Psoas muscle (tissue), 8 donors: ENCODE results near the gene MFNG. TPM values are rescaled to one million over a fixed set of nuclear protein-coding genes. Genes with fewer than 3 reads are reported as not detected.

Experiments
- ATAC-seq, 4 donors: fragments of 200-7000 bp; cut with Tn5 transposase; one replicate each; pipeline ENCODE4 v1.9.1; 2020; ENCODE audit warnings: moderate library complexity in 3 of 4, mild to moderate bottlenecking in 2 of 4
- DNase-seq, 2 donors: peaks; one replicate each; pipeline ENCODE4 v3.0.0-alpha.2; 2020
- H3K27ac ChIP-seq: fragments of 200-600 bp; one replicate; pipeline ENCODE4 v1.8.0; 2022
- H3K27me3 ChIP-seq, 3 donors: fragments of 200-600 bp in 1 of 3; one replicate each; pipeline versions ENCODE4 v1.6.1 to v1.8.0; 2013 to 2022; ENCODE audit warnings: low read length in 2 of 3, mild to moderate bottlenecking in 2 of 3, moderate library complexity in 1 of 3; ENCODE audit not compliant: insufficient read depth in 3 of 3
- H3K36me3 ChIP-seq, 2 donors: fragments of 200-600 bp in 1 of 2; one replicate each; pipeline versions ENCODE4 v1.6.1 to v1.8.0; 2013 to 2022; ENCODE audit warnings: low read depth in 1 of 2, mild to moderate bottlenecking in 1 of 2, moderate library complexity in 1 of 2; ENCODE audit not compliant: insufficient read depth in 1 of 2
- H3K4me1 ChIP-seq: fragments of 200-600 bp; one replicate; pipeline ENCODE4 v1.8.0; 2022
- H3K4me3 ChIP-seq: fragments of 200-600 bp; one replicate; pipeline ENCODE4 v1.8.0; 2022; ENCODE audit warnings: mild to moderate bottlenecking
- H3K9me3 ChIP-seq: fragments of 200-600 bp; one replicate; pipeline ENCODE4 v1.8.0; 2022
- CTCF ChIP-seq: fragments of 200-600 bp; IDR thresholded peaks from one replicate; pipeline ENCODE4 v1.8.0; 2022; ENCODE audit warnings: antibody characterized with exemption
- WGBS, 3 donors: extraction: QIAGEN DNeasy Blood & Tissue Kit; methylation state at CpG; one replicate each; pipeline versions ENCODE4 v1.1.6 to v1.1.7; 2013; 5-methylcytosine and 5-hydroxymethylcytosine counted together
- intact Hi-C, 2 donors: fragments of 100-400 bp; cut with DNase I; formaldehyde crosslinking; loops; one replicate each; pipeline versions ENCODE4 v1.11.0 to v1.14.2; 2022
- polyA plus RNA-seq, 3 donors: library from polyadenylated mRNA; stranded (reverse); fragments of 200-250 nt; gene quantifications; one replicate each; pipeline ENCODE4 v1.2.3, GENCODE V29; 2013
- total RNA-seq, 4 donors: library from RNA; stranded (reverse); fragmentation: NEBNext Ultra II Directional in 2 of 4; extraction: Animal tissue kit (Norgen Biotek cat#: 25700) in 2 of 4; gene quantifications; one replicate each; pipeline versions ENCODE4 v1.2.1 to v1.2.4, GENCODE V29; 2021 to 2023
- donor health status: healthy with polysubstance abuse.
- donor health status: DM: no; HTN: no; CAD: no; lungs with moderate emphysema.
- donor health status: Bipolar disorder and iron deficiency.
- donor health status: healthy.
- donor health status: DM: yes; HTN: yes; CAD: no.
- donor health status: DM: no; HTN: no; CAD: no.
- donor health status: DM: no; HTN: no; CAD: no.
- donor health status: DM: yes; HTN: yes; CAD: no.

MFNG gene
- total and polyA plus RNA-seq, 7 donors: 4.3 to 9.6 (median 8.0) TPM

- Histone ChIP-seq H3K36me3 (no peaks in the 10 kb centered on the region), H3K4me3 (no peak overlapping the region), H3K9me3 (no peaks in the 10 kb centered on the region), H3K27ac (no peak overlapping the region), H3K4me1 (no peaks in the 10 kb centered on the region), H3K27me3 (peaks cover 0 to 47% (median 13%) of the 10 kb centered on the region in 3 donors)
- intact Hi-C loops: loop anchor here in 1 of 2 donors (5.0 kb wide), 1 partner anchor 138 kb away; no protein-coding TSS in a partner anchor
- DNase-seq: no peak
- WGBS, 3 donors: 39 to 44% (median 41%) methylated on average over 21 of the region's 21 CpGs
- no peak for TF ChIP-seq CTCF
- no peak for ATAC-seq
Observed at GRCh38 chr22:37454857-37455686, 31.1 kb downstream of the MFNG start.

DNA sequence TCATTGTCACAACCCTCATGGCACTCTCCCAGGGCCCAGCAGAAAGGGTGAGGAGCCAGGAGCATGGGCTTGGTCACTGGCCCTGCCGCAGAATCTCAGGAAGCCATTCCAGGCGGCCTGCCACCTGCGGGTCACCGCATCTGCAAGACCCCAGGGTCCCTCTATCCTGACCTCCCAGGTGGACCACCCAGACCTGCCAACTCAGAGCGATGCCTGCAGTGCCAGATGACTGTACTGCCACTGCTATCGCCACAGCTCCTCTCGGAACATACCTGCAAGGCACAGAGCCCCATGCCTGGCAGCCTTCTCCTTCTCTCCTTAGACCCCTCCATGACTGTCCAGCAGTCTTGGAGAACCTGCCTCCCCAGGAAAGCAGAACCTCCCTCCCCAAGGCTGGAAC, 32.5 kb downstream of the MFNG start:
- no peak for TF ChIP-seq CTCF
- no peak for DNase-seq
- H3K9me3 ChIP-seq: no peaks in the 10 kb centered on the region
- intact Hi-C loops: no loop called here
- no peak overlapping the region for H3K27ac ChIP-seq
- WGBS, 3 donors: 79 to 90% (median 84%) methylated on average over 7 of the region's 7 CpGs
- no peak for ATAC-seq
- peaks cover 0 to 47% (median 11%) of the 10 kb centered on the region in 3 donors for H3K27me3 ChIP-seq
- H3K4me1 ChIP-seq: no peaks in the 10 kb centered on the region
- H3K36me3 ChIP-seq: no peaks in the 10 kb centered on the region
- no peak overlapping the region for H3K4me3 ChIP-seq

DNA sequence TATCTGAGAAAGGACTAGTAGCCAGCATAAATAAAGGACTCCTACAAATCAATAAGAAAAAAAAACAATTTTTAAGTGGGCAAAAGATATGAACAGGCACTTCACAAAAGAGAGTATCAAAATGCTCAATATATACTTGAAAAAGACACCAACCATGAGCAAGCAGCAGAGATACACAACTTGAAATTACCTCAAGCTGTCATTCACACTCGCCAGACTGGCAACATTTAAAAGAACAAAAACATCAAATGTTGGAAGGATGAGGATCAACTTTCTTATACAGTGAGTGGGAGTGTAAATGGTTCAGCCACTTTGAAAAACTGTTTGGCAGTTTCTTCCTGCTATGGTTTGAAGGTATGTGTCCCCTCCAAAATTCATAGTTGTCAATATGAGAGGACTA, 35.0 kb downstream of the MFNG start:
- H3K4me1 ChIP-seq: no peaks in the 10 kb centered on the region
- no peak overlapping the region for H3K4me3 ChIP-seq
- TF ChIP-seq CTCF: no peak
- 32 to 90% (median 37%) methylated on average over 1 of the region's 1 CpG for WGBS, 3 donors
- H3K27ac ChIP-seq: no peak overlapping the region
- H3K9me3 ChIP-seq: no peaks in the 10 kb centered on the region
- no peak for DNase-seq
- H3K36me3 ChIP-seq: no peaks in the 10 kb centered on the region
- intact Hi-C loops: no loop called here
- peaks cover 0 to 52% (median 11%) of the 10 kb centered on the region in 3 donors for H3K27me3 ChIP-seq
- no peak for ATAC-seq

GRCh38 chr22:37449331-37450001, 36.7 kb downstream of the MFNG start:
- Histone ChIP-seq H3K27ac (no peak overlapping the region), H3K4me3 (no peak overlapping the region), H3K9me3 (no peaks in the 10 kb centered on the region), H3K4me1 (no peaks in the 10 kb centered on the region), H3K36me3 (no peaks in the 10 kb centered on the region), H3K27me3 (peaks cover 0 to 41% (median 9%) of the 10 kb centered on the region in 3 donors)
- ATAC-seq: no peak
- no peak for DNase-seq
- TF ChIP-seq CTCF: no peak
- intact Hi-C loops: no loop called here
- whole genome bisulfite sequencing, 3 donors: 39 to 49% (median 47%) methylated on average over 14 to 15 of the region's 15 CpGs
